ENCODE data around the gene HECA.

HECA gene

GRCh38 chr6:139161817-139162284, 27.0 kb downstream of the HECA start:
- H3K4me3 ChIP-seq (ENCODE audit: low read length): no peak overlapping the region; the same call in 1 of the 2 replicates
- no peak for TF ChIP-seq ZNF274 (IDR thresholded peaks at IDR 0.05; ENCODE audit: low read depth, low read length)

- TF ChIP-seq ZNF274 (IDR thresholded peaks at IDR 0.05; ENCODE audit: low read depth, low read length): no peak
- H3K4me3 ChIP-seq (ENCODE audit: low read length): no peak overlapping the region
Observed at GRCh38 chr6:139164001-139164400, 29.1 kb downstream of the HECA start.

- no peak for TF ChIP-seq ZNF274 (IDR thresholded peaks at IDR 0.05; ENCODE audit: low read depth, low read length)
- H3K4me3 ChIP-seq (ENCODE audit: low read length): no peak overlapping the region
Observed at GRCh38 chr6:139165324-139165723, 30.4 kb downstream of the HECA start.

GRCh38 chr6:139166238-139166955, 31.5 kb downstream of the HECA start:
- TF ChIP-seq ZNF274 (IDR thresholded peaks at IDR 0.05; ENCODE audit: low read depth, low read length): no peak
- no peak overlapping the region for H3K4me3 ChIP-seq (ENCODE audit: low read length)

GRCh38 chr6:139166956-139167313, 32.1 kb downstream of the HECA start:
- TF ChIP-seq ZNF274 (IDR thresholded peaks at IDR 0.05; ENCODE audit: low read depth, low read length): no peak
- H3K4me3 ChIP-seq (ENCODE audit: low read length): no peak overlapping the region

GRCh38 chr6:139172151-139172550, 37.3 kb downstream of the HECA start:
- no peak for TF ChIP-seq ZNF274 (IDR thresholded peaks at IDR 0.05; ENCODE audit: low read depth, low read length)
- H3K4me3 ChIP-seq (ENCODE audit: low read length): no peak overlapping the region

GRCh38 chr6:139172567-139172966, 37.7 kb downstream of the HECA start:
- no peak overlapping the region for H3K4me3 ChIP-seq (ENCODE audit: low read length)
- TF ChIP-seq ZNF274 (IDR thresholded peaks at IDR 0.05; ENCODE audit: low read depth, low read length): no peak

GRCh38 chr6:139173172-139173571, 38.3 kb downstream of the HECA start:
- H3K4me3 ChIP-seq (ENCODE audit: low read length): no peak overlapping the region
- TF ChIP-seq ZNF274 (IDR thresholded peaks at IDR 0.05; ENCODE audit: low read depth, low read length): no peak

- H3K4me3 ChIP-seq (ENCODE audit: low read length): no peak overlapping the region
- TF ChIP-seq ZNF274 (IDR thresholded peaks at IDR 0.05; ENCODE audit: low read depth, low read length): no peak
Observed at GRCh38 chr6:139173822-139174221, 38.9 kb downstream of the HECA start.

GRCh38 chr6:139174961-139175360, 40.1 kb downstream of the HECA start:
- TF ChIP-seq ZNF274 (IDR thresholded peaks at IDR 0.05; ENCODE audit: low read depth, low read length): no peak
- H3K4me3 ChIP-seq (ENCODE audit: low read length): no peak overlapping the region

GRCh38 chr6:139175389-139175948, 40.6 kb downstream of the HECA start:
- no peak for TF ChIP-seq ZNF274 (IDR thresholded peaks at IDR 0.05; ENCODE audit: low read depth, low read length)
- no peak overlapping the region for H3K4me3 ChIP-seq (ENCODE audit: low read length)

GRCh38 chr6:139181236-139181635, 46.4 kb downstream of the HECA start:
- no peak overlapping the region for H3K4me3 ChIP-seq (ENCODE audit: low read length)
- TF ChIP-seq ZNF274 (IDR thresholded peaks at IDR 0.05; ENCODE audit: low read depth, low read length): no peak

GRCh38 chr6:139184047-139184446, 49.2 kb downstream of the HECA start:
- H3K4me3 ChIP-seq (ENCODE audit: low read length): no peak overlapping the region
- no peak for TF ChIP-seq ZNF274 (IDR thresholded peaks at IDR 0.05; ENCODE audit: low read depth, low read length)

- TF ChIP-seq ZNF274 (IDR thresholded peaks at IDR 0.05; ENCODE audit: low read depth, low read length): no peak
- H3K4me3 ChIP-seq (ENCODE audit: low read length): no peak overlapping the region
Observed at GRCh38 chr6:139184459-139184858, 49.6 kb downstream of the HECA start.

GRCh38 chr6:139186242-139186641, 51.4 kb downstream of the HECA start:
- TF ChIP-seq ZNF274 (IDR thresholded peaks at IDR 0.05; ENCODE audit: low read depth, low read length): no peak
- H3K4me3 ChIP-seq (ENCODE audit: low read length): no peak overlapping the region

All from GM08714 (cell line).